ENCODE data around the gene SUCO.
A peak's percentile ranks its signal among the peaks of the same experiment; 100 is the strongest.

- no peak for TF ChIP-seq CTCF (IDR thresholded peaks at IDR 0.05)
- no peak for TF ChIP-seq POLR2AphosphoS5 (IDR thresholded peaks at IDR 0.05; ENCODE audit: insufficient read depth in 1 of 2, low read depth in 1 of 2)
- TF ChIP-seq POLR2A (IDR thresholded peaks at IDR 0.05) = peak; percentile 35 to 80
Measured at GRCh38 chr1:172532183-172532699, 709 bp upstream of the SUCO start.

Measured in vagina (tissue), 2 donors.